ENCODE results near the gene CNTN5.
"Not testable (repeated sequence)": the region's sequence is repeated elsewhere in the genome, so short reads cannot be mapped to it uniquely, and the experiment has no call there.

CNTN5 gene

DNA sequence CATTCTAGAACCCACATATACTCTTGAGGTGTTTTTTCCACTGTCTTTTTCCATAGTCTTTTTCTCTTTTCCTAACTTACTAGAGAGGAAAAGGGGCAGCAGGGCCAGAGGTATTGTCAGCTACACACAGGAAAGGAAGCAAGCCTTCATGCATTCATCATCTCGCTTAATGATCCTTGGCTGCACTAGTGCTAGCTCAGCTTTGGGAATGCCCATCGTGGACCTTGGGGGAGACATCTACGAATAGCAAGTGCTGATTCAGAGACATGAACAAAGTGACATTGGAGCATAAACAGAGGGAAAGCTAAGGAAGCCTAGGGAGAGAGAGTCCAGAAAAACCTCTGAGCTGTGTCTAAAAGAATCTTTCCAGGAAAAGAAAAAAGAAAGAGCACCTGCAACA, 1200.1 kb downstream of the CNTN5 start:
- DNase-seq (ENCODE audit: low read depth) = no peak

DNA sequence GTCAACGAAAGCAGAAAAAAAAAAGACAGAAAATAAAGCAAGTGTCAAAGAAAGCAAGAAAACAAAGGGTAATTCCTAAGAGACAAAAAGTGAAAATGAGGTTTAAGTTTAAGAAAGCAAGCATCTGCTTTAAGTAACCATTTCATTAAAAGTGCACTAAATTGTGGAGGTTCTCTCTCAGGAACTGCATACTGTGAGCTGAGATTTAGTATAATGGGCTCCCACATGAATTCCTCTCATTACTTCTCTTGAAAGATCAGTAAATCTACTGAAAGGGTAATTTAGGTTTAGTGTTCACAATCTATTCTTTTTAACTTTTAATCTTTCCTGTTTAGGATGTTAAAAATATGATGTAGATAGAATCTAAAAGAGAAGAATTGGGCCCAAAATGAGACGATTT, 1201.0 kb downstream of the CNTN5 start:
- no peak for DNase-seq (ENCODE audit: low read depth)

DNA sequence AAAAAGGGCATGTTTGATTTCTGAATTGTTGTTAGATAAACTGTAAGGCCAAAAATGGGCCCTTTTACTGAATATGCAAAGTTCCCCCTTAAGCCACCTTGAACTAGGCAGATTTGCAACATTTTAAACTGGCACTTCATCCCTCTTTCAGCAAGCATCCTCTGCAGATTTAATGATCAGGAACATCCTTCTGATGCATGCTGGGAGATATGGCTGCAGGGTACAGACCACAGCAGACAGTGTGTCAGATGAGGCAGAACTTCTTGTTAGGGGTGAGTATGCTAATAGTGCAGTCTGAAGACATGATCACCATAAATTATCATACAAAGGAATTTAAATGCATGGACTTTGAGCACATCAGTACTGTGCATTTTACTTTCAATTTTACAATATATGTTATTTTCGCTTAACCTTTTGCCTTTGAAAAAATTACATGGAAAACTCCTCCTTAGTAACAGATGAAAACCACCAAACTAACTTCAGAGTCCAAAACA, 1203.8 kb downstream of the CNTN5 start:
- no peak for DNase-seq (ENCODE audit: low read depth)

DNA sequence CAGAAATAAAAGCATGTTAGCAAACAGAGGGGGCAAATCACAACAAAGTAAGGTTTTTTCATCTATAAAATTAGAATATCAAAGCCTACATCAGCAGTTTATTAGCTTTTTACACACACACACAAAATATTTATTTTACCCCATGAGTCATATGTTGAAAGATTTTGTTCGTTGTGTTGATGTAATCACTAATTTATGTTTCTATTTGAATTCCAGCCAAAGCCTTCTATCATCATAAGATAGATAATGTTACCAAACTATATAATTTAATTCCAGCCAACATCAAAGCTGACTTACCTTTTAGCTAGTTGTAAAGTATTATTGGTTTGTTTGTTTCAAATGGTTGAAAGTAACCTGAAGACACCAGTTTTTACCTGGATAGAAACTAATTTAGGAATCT, 1208.3 kb downstream of the CNTN5 start:
- no peak for DNase-seq (ENCODE audit: low read depth)

DNA sequence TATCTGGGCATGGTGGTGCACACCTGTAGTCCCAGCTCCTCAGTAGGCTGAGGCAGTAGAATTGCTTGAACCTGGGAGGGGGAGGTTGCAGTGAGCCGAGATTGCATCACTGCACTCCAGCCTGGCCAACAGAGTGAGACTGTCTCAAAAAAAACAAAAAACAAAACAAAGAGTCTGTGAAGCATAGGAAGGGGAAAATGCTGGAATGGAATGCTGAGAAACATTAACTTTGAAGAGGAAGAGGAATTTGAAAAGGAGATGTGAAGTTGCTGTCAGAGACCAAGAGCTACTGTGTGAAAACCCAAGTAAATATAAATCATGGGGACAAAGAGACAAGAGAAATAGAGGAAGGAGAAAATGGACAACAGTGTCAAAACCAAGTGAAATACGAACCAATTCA, 1211.3 kb downstream of the CNTN5 start:
- no peak for DNase-seq (ENCODE audit: low read depth)

DNA sequence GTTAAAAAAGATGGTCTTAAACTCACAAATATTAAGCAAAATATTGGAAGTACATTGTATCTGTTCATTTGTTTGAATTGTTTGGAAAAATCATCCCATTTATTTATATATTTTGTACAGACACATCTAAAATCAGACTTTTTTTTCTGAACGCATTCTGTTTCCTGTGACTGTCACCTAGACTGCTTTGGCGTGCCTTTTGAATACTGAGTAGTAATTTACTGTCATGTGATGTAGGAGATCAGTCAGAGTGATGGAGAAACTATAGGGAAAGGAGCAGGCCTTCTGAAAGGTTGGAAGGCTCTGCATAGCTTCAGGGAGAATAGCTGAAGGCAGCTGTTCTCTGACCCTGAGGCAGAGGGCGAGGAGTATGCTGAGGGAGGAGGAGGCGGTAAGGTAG, 1214.3 kb downstream of the CNTN5 start:
- no peak for DNase-seq (ENCODE audit: low read depth)

DNA sequence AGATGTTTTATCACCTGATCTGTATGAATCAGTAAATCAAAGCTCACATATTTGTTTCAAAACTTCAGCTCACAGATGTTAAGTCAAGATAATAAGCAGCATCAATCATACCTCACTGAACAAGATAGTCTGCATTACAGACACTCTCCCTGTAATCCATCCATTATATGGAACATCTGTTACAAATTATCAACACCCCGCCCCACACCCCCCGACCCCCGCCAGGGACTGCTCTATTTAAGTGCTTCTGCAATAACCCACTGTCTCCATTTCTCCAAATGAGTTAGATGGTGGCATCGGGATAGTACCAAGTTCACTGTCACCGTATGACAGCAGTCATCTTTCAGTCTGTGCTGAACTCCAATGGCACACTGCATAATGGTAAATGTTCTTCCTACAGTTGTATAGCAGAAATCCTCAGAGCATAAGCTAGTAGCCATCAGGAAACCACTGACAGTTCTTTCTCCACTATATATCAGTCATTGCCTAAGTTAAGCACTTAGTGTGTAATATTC, 1219.3 kb downstream of the CNTN5 start:
- no peak for DNase-seq (ENCODE audit: low read depth)

DNA sequence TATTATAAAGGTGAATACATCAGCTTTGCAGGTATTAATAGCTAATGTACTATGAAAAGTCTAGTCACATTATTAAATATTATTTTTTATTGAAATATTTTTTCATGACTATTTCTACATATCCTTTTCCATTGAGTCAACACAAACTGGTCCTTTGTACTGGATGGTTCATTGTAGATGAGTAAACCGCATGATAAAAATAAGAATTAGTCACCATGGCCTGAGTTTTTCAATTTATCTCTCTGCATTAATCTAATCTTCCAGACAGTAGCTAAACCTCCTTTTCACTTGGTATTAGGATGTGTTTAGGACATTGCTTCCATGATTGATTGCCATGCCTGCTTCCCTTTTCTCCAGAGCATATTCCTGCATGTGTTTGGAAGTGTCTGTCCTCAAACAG, 1227.0 kb downstream of the CNTN5 start:
- no peak for DNase-seq (ENCODE audit: low read depth)

DNA sequence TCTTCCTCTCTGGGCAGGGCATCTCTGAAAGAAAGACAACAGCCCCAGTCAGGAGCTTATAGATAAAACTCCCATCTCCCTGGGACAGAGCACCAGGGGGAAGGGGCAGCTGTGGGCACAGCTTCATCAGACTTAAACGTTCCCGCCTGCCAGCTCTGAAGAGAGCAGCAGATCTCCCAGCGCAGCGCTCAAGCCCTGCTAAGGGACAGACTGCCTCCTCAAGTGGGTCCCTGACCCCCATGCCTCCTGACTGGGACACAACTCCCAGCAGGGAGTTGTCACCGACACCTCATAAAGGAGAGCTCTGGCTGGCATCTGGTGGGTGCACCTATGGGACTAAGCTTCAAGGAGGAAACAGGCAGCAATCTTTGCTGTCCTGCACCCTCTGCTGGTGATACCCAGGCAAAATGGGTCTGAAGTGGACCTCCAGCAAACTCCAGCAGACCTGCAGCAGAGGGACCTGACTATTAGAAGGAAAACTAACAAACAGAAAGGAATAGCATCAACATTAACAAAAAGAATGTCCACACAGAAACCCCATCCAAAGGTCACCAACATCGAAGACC, 1236.6 kb downstream of the CNTN5 start:
- DNase-seq (ENCODE audit: low read depth) = not testable (repeated sequence)

DNA sequence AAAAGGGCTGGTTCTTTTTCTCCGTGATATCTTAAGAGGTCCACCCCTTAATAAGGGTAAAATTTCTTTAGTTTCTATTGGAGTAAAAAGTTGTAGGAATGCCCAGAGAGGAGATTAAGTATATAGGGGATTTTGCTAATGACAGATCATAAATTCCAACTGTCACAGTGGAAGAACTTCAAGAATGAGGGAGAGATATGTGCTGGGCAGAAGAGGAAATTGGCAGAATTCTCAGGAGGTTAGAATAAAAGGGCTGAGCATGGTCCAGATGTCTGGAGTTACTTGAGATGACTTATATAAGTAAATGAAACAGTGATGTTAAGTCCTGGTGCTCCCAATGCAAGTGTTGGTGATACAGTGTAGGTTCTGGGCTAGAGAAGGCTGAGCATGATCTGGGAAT, 1248.8 kb downstream of the CNTN5 start:
- DNase-seq (ENCODE audit: low read depth) = no peak

DNA sequence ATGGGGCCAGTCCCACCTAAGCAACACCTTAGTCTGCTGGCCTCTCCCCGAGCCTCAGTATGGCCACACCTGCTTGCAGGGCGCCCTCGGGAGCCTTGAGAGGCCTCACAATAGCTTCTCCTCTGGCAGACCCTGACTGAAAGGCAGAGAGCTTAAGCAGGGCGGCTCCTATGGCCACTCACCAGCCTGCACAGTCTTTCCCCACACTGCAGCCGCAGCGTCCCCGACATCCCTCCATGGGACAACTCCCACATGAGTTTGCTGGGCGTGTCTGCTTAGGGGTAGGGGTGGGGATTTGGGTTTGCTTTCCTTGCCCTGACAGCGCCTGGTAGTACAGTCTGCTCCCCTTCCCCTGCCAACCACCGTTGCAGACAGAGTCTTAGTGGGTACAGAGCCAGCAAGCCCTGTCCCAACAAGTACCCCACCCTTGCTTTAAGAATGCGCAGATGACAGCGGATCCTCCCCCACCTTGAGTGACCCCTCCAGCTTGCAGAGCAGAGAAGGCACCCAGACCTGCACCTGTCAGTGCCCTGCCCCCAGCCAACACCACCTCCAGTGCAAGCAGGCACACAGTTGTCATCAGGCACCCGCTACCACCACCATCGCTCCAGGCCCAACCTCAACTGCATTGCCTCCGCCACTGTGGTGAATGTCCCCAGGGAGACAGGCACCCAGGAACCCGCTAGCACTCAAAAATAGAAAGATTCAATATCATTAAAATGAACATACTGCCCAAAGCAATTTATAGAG, 1252.5 kb downstream of the CNTN5 start:
- DNase-seq (ENCODE audit: low read depth) = no peak

DNA sequence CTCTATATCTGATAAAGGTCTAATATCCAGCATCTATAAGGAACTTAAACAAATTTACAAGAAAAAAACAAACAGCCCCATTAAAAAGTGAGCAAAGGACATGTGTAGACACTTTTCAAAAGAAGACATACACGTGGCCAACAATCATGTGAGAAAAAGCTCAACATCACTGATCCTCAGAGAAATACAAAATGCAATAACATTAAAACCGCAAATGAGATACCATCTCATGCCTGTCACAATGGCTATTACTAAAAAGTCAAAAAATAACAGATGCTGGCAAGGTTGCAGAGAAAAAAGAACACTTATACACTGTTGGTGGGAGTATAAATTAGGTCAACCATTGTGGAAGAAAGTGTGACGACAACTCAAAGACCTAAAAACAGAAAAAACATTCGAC, 1253.7 kb downstream of the CNTN5 start:
- not testable (repeated sequence) for DNase-seq (ENCODE audit: low read depth)

DNA sequence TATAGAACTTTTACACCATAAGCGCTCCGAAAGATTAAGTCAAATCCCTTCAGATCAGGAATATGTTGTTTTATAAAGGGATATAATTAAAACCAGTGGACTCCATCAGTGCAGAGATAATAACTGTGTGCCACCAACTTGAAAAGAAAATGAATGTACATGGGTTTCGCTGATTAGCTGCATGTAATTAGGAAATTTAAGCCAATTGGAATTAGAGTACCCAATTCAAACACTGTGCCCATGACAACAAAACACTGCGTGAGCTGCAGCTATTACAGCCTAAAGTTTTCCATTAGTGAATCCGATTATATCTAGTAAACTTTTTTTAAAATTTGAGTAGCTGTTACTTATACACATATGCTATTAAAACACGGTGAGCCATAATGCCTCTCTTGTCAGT, 1274.0 kb downstream of the CNTN5 start:
- no peak for DNase-seq (ENCODE audit: low read depth)

DNA sequence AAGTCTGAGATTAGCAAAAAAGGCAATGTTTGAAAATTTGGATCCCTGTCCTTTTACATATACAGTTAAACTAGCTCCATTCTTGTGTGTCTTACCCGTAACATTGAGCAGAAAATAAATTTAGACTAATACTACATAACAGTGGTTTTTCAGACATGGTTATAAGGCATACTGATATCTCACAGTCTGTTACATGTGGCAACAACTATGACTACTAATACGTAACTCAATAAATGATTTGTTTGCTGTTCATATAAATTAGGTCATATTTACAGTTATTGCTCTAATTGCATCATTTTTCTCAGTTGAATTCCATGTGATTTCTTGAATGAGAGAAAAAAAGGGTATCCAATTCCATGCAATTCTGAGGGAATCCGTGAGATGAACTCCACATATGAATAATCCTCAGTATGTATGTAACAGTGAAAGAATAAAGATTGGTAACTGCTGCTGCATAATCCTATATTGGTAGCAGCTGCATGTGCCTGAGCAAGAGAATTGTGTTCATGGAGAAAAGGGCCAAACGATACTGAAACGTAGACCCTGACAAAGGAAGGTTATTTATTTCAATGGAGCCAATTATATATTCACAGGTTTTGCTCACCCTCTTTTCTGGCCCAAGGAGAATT, 1275.4 kb downstream of the CNTN5 start:
- no peak for DNase-seq (ENCODE audit: low read depth)

DNA sequence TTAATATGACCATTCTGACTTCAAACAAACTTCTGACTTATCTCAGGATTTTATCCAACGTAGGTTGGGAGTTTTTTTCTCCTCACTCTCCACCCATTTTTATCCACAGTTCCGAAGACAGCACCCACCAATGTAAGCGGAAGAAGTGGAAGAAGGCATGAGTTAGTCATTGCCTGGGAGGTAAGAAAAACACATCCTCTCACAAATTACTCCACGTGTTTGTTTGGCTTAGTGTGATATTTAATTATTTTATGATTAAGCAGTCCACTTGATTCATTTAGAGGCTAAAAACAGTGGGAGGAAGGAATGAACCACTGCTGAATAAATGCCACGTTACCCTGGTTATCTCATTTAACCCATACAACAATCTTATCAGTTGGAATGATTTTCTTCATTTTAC, 1276.8 kb downstream of the CNTN5 start:
- DNase-seq (ENCODE audit: low read depth) = no peak

DNA sequence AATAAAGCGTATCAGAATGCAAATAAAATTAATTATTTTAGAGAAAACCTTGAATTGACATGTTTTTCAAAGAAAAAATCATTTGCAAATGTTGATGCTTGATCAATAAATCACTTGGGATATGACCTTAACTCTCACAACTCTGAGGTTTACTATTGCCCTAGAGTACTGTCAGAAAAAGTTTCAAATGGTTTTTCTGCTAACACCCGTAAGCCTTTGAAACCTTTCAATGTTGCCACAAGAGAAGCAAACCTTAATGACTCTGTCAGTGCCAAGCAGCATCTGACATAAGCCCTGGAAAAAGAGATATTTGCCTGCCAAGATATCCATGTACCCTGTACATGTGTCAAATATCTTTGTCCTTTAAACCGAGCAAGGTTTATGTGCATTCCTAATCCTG, 1282.1 kb downstream of the CNTN5 start:
- no peak for DNase-seq (ENCODE audit: low read depth)

DNA sequence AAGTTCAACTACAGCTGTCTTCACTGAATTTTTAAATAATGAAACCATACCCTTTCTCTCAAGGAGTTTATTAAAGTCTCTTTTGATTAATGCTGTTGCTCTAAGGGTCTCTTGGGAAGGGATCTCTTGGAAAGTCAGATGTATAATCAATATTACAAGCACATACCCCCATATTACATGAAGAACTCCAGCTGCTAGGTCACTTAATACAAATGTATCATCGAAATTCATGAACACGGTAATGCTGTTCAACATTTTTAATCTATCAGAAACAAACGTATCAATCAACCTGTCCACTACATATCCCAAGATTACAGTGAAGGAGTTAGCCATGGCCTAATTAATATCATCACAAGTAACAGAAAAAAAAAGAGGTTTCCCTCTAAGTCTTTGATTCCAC, 1283.1 kb downstream of the CNTN5 start:
- no peak for DNase-seq (ENCODE audit: low read depth)

DNA sequence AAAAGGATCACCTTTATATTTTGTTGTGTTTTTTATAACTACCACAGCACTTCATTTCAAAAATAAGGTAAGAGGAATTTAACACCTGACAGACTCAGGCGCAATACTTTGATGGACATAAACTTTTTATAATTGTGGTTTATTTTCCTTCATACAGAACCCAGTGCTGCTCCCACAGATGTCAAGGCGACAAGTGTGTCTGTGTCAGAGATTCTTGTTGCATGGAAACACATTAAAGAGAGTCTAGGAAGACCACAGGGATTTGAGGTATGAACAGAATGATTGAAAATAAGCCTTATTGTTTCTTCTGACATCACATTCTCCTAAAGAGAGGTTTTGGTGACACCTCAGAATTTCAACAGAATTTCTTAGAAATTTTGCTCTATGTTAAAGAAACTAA, 1287.5 kb downstream of the CNTN5 start:
- DNase-seq (ENCODE audit: low read depth) = no peak

DNA sequence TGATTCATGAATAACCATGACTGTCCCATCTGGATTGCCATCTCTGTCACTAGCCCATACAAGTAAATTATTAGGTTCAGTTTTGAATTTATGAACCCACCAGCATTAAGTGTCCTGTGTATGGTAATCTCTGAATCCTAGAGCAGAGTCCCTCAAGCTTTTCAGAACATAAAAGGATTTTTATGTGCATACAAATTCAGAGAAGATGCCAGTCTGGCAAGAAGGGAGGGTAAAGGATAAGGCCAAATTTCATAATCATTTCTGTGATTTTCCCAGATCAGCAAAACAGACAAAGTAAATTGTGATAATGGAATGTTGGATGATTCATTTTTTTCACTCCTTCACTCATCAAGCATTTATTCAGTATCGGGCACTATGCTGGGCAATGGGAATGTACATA, 1295.2 kb downstream of the CNTN5 start:
- DNase-seq (ENCODE audit: low read depth) = no peak

DNA sequence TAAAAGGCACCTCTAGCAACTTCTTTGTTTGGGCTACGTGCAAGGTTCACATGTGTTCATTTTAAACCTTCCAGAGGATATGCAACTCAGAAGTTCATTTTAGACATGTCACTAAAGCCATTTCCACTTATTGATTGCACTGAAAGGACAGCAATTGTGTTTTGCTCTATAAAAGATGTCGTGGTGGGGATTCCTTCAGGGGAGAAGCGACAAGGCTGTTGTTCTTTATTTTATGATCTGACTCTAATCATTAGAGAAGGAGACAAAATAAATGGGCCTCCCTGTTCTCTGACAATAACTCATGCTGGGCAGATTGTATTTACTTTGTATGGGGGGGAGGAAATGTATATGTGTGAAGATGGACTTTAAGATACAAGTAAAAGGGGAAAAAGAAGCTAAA, 1296.2 kb downstream of the CNTN5 start:
- DNase-seq (ENCODE audit: low read depth) = no peak

DNA sequence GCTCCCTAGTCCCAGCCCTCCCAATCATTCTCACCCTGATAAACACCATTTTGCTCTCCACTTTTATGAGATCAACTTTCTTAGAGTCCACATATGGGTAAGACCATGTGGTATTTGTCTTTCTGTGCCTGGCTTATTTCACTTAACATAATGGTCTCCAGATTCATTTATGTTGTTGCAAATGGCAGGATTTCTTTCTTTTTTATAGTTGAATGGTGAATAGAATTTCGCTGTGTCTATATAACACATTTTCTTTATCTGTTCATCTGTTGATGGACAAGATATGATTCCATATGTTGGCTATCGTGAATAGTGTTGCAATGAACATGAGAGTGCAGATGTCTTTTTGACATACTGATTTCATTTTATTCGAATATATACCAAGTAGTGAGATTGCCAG, 1298.9 kb downstream of the CNTN5 start:
- DNase-seq (ENCODE audit: low read depth) = no peak

DNA sequence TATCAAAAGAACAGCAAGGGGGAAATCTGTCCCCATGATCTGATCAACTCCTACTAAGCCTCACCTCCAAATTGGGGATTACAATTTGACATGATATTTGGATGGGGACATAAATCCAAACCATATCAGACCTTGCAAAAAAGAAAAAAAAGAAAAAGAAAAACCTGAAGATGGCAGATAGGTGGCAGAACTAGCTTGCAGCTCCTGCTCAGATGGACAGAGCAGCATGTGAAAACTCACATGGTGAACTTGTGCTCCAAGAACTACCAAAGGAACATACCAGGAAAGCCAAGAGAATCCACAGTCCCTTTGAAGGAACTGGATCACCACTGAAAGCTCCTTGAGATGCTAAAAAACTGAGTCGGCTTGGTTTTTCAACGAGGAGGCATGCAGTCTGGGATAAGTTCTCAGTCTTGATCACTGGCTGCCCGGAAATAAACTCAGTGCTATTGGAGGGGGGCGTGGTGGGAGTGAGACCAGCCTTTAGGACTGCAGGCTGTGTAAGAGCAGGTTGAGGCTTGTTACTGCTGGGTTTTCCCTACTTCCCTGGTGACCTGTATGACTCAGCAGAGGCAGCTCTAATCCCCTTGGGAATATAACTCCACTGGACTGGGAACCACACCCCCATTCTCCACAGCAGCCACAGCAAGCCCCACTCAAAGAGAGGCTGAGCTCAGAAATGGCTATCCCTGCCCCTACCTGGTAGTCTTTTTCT, 1308.0 kb downstream of the CNTN5 start:
- DNase-seq (ENCODE audit: low read depth) = no peak

DNA sequence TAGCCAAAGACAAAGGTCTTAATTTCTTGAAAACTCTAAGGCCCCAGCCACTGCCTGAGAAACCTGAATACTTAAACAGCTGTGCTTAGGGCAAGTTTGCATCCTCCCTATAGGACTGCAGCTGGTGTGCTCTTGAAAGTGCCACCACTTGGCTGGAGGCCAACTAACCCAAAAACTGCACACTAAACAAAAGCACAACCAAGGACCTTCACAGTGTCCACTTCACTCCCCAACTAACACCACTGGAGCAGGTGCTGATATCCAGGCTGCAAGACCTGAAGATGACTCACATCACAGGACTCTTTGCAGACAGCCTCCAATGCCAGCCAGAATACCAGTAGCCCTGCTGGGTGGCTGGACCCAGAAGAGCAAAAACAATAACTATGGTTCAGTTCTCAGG, 1308.6 kb downstream of the CNTN5 start:
- DNase-seq (ENCODE audit: low read depth) = no peak
